UCSD-AML1 (cell line): ENCODE results near the gene UGT1A8.
"Not testable (repeated sequence)": the region's sequence is repeated elsewhere in the genome, so short reads cannot be mapped to it uniquely, and the experiment has no call there.

Experiments
- DNase-seq: peaks from one replicate; lab custom pipeline; 2025; ENCODE audit not compliant: unreplicated experiment; lab: John Stamatoyannopoulos, UW

UGT1A8 gene

GRCh38 chr2:233617476-233617875, at the start of gene UGT1A8:
Gene UGT1A8, plus strand, starts transcription at chr2:233617633. Its CDS starts 75 bp downstream, at chr2:233617708.
- DNase-seq, result not testable (repeated sequence)

- DNase-seq, result no peak
Measured at GRCh38 chr2:233571001-233571400, 46.4 kb upstream of the UGT1A8 start.

GRCh38 chr2:233571462-233571861, 46.0 kb upstream of the UGT1A8 start:
- DNase-seq, result no peak

- DNase-seq, result no peak
Measured at GRCh38 chr2:233572468-233572867, 45.0 kb upstream of the UGT1A8 start.

- not testable (repeated sequence) for DNase-seq
Measured at GRCh38 chr2:233577341-233577740, 40.1 kb upstream of the UGT1A8 start.

GRCh38 chr2:233583217-233583965, 34.0 kb upstream of the UGT1A8 start:
- DNase-seq, result not testable (repeated sequence)

GRCh38 chr2:233584210-233584609, 33.2 kb upstream of the UGT1A8 start:
- DNase-seq, result no peak

- no peak for DNase-seq
Measured at GRCh38 chr2:233588400-233588799, 29.0 kb upstream of the UGT1A8 start.

- DNase-seq, result not testable (repeated sequence)
Measured at GRCh38 chr2:233592706-233593105, 24.7 kb upstream of the UGT1A8 start.

- DNase-seq, result no peak
Measured at GRCh38 chr2:233593201-233593600, 24.2 kb upstream of the UGT1A8 start.

GRCh38 chr2:233597522-233597921, 19.9 kb upstream of the UGT1A8 start:
- DNase-seq, result no peak

- no peak for DNase-seq
Measured at GRCh38 chr2:233598952-233599351, 18.5 kb upstream of the UGT1A8 start.

- no peak for DNase-seq
Measured at GRCh38 chr2:233600386-233600785, 17.0 kb upstream of the UGT1A8 start.

- DNase-seq, result no peak
Measured at GRCh38 chr2:233602076-233602475, 15.4 kb upstream of the UGT1A8 start.

GRCh38 chr2:233603520-233603919, 13.9 kb upstream of the UGT1A8 start:
- no peak for DNase-seq

- DNase-seq, result no peak
Measured at GRCh38 chr2:233604826-233605225, 12.6 kb upstream of the UGT1A8 start.

GRCh38 chr2:233605680-233606079, 11.8 kb upstream of the UGT1A8 start:
- DNase-seq, result no peak

GRCh38 chr2:233611284-233611683, 6.1 kb upstream of the UGT1A8 start:
- DNase-seq, result no peak

GRCh38 chr2:233620204-233620603, 2.8 kb downstream of the UGT1A8 start:
- no peak for DNase-seq

GRCh38 chr2:233621863-233622262, 4.4 kb downstream of the UGT1A8 start:
- DNase-seq, result not testable (repeated sequence)

- DNase-seq, result no peak
Measured at GRCh38 chr2:233627331-233628025, 10.0 kb downstream of the UGT1A8 start.

GRCh38 chr2:233636306-233636705, 18.9 kb downstream of the UGT1A8 start, which contains the start of gene UGT1A10:
Gene UGT1A10, plus strand, starts transcription at chr2:233636448. Its CDS starts 75 bp downstream, at chr2:233636523.
- not testable (repeated sequence) for DNase-seq
